H9 (cell line): ENCODE data around the gene MYLK4. TPM values are rescaled to one million over a fixed set of nuclear protein-coding genes. Genes with fewer than 3 reads are reported as not detected.

ENCODE experiments used
- DNase-seq: peaks from one replicate; pipeline ENCODE4 v3.0.0-alpha.2; 2017
- H2AFZ ChIP-seq: one replicate; pipeline ENCODE4 v1.6.1; 2013; ENCODE audit warnings: mild to moderate bottlenecking, low read length, control low read depth, moderate library complexity
- H2AK5ac ChIP-seq: 2 replicates; pipeline ENCODE4 v1.6.1; 2013; ENCODE audit warnings: low read length, control low read depth, mixed read lengths; ENCODE audit not compliant: insufficient read length
- H2BK120ac ChIP-seq: one replicate; pipeline ENCODE4 v1.6.1; 2013; ENCODE audit warnings: low read depth, mild to moderate bottlenecking, low read length, control low read depth, inconsistent platforms; ENCODE audit not compliant: poor library complexity, severe bottlenecking
- H2BK12ac ChIP-seq: 2 replicates; pipeline ENCODE4 v1.6.1; 2013; ENCODE audit warnings: low read length, control low read depth, mixed read lengths, low read depth; ENCODE audit not compliant: insufficient read length
- H2BK15ac ChIP-seq: 2 replicates; pipeline ENCODE4 v1.6.1; 2013; ENCODE audit warnings: low read depth, low read length, control low read depth
- H2BK20ac ChIP-seq: one replicate; pipeline ENCODE4 v1.6.1; 2013; ENCODE audit warnings: low read depth, mild to moderate bottlenecking, low read length, control low read depth, inconsistent platforms; ENCODE audit not compliant: poor library complexity, severe bottlenecking
- H2BK5ac ChIP-seq: 2 replicates; pipeline ENCODE4 v1.6.1; 2013; ENCODE audit warnings: low read length, control low read depth, mixed read lengths; ENCODE audit not compliant: insufficient read length
- H3K14ac ChIP-seq: 2 replicates; pipeline ENCODE4 v1.6.1; 2013; ENCODE audit warnings: low read length, control low read depth; ENCODE audit not compliant: insufficient read depth
- H3K18ac ChIP-seq: 2 replicates; pipeline ENCODE4 v1.6.1; 2013; ENCODE audit warnings: low read depth, mild to moderate bottlenecking, mixed read lengths, low read length, control low read depth; ENCODE audit not compliant: insufficient read length
- H3K23ac ChIP-seq: 2 replicates; pipeline ENCODE4 v1.6.1; 2013; ENCODE audit warnings: low read length, control low read depth, mixed read lengths, low read depth; ENCODE audit not compliant: insufficient read length
- H3K23me2 ChIP-seq: 2 replicates; pipeline ENCODE4 v1.6.1; 2013; ENCODE audit warnings: low read depth, mild to moderate bottlenecking, mixed read lengths, low read length, control low read depth; ENCODE audit not compliant: insufficient read length, poor library complexity, severe bottlenecking
- H3K27ac ChIP-seq: 2 replicates; pipeline ENCODE4 v1.5.1; 2013; ENCODE audit warnings: low read length, control low read depth, mixed read lengths, low read depth; ENCODE audit not compliant: insufficient read length
- H3K27me3 ChIP-seq: 2 replicates; pipeline ENCODE4 v1.6.1; 2013; ENCODE audit warnings: low read length, control low read depth, inconsistent platforms; ENCODE audit not compliant: insufficient read depth
- H3K4ac ChIP-seq: 2 replicates; pipeline ENCODE4 v1.6.1; 2013; ENCODE audit warnings: low read depth, mild to moderate bottlenecking, control low read depth, inconsistent platforms, low read length, moderate library complexity
- H3K4me1 ChIP-seq: 2 replicates; pipeline ENCODE4 v1.6.1; 2013; ENCODE audit warnings: low read length, control low read depth, inconsistent platforms; ENCODE audit not compliant: insufficient read depth
- H3K4me2 ChIP-seq: 2 replicates; pipeline ENCODE4 v1.6.1; 2013; ENCODE audit warnings: low read length, control low read depth, mixed read lengths; ENCODE audit not compliant: insufficient read length, insufficient read depth
- H3K56ac ChIP-seq: 2 replicates; pipeline ENCODE4 v1.6.1; 2013; ENCODE audit warnings: low read depth, mild to moderate bottlenecking, mixed read lengths, low read length, control low read depth; ENCODE audit not compliant: insufficient read length
- H3K79me1 ChIP-seq: 2 replicates; pipeline ENCODE4 v1.6.1; 2013; ENCODE audit warnings: low read depth, mild to moderate bottlenecking, moderate library complexity, low read length, control low read depth, inconsistent platforms; ENCODE audit not compliant: insufficient read depth, poor library complexity, severe bottlenecking
- H3K79me2 ChIP-seq: 2 replicates; pipeline ENCODE4 v1.6.1; 2013; ENCODE audit warnings: low read length, control low read depth, inconsistent platforms; ENCODE audit not compliant: insufficient read depth
- H3K9ac ChIP-seq: 2 replicates; pipeline ENCODE4 v1.6.1; 2013; ENCODE audit warnings: low read length, control low read depth, mixed read lengths; ENCODE audit not compliant: insufficient read length; ENCODE audit errors: extremely low read depth
- H3K9me3 ChIP-seq: one replicate; pipeline ENCODE4 v1.6.1; 2013; ENCODE audit warnings: low read depth, low read length, inconsistent platforms; ENCODE audit not compliant: control insufficient read depth
- H3T11ph ChIP-seq: one replicate; pipeline ENCODE4 v1.6.1; 2013; ENCODE audit warnings: mild to moderate bottlenecking, low read length, control low read depth, inconsistent platforms
- H4K20me1 ChIP-seq: one replicate; pipeline ENCODE4 v1.6.1; 2013; ENCODE audit not compliant: control insufficient read depth, insufficient read length, insufficient read depth
- H4K5ac ChIP-seq: 2 replicates; pipeline ENCODE4 v1.6.1; 2013; ENCODE audit warnings: low read depth, mild to moderate bottlenecking, mixed read lengths, low read length, control low read depth; ENCODE audit not compliant: insufficient read length
- H4K8ac ChIP-seq: replicated peaks from 2 replicates; pipeline ENCODE4 v1.6.1; 2013; ENCODE audit warnings: low read length, control low read depth, mixed read lengths, low read depth; ENCODE audit not compliant: insufficient read length
- H4K91ac ChIP-seq: 2 replicates; pipeline ENCODE4 v1.6.1; 2013; ENCODE audit warnings: low read depth, mild to moderate bottlenecking, moderate library complexity, mixed read lengths, low read length, control low read depth; ENCODE audit not compliant: insufficient read length
- H3K27ac Mint-ChIP-seq, 3 experiments: 2 replicates in 2 of 3; 3 replicates in 1 of 3; pipeline ENCODE4 v1.8.0; 2020 to 2021; ENCODE audit warnings: mixed read lengths in 3 of 3, mild to moderate bottlenecking in 1 of 3, moderate library complexity in 1 of 3
- H3K27me3 Mint-ChIP-seq: 2 replicates; pipeline ENCODE4 v1.8.0; 2021; ENCODE audit warnings: low read depth, mild to moderate bottlenecking, moderate library complexity, mixed read lengths
- H3K36me3 Mint-ChIP-seq, 3 experiments: 2 replicates in 2 of 3; 3 replicates in 1 of 3; pipeline ENCODE4 v1.8.0; 2020 to 2021; ENCODE audit warnings: low read depth in 3 of 3, mixed read lengths in 3 of 3; ENCODE audit not compliant: insufficient read depth in 1 of 3
- H3K4me1 Mint-ChIP-seq, 2 experiments: 2 replicates each; pipeline ENCODE4 v1.8.0; 2020; ENCODE audit warnings: mixed read lengths in 2 of 2
- H3K4me3 Mint-ChIP-seq, 2 experiments: 2 replicates in 1 of 2; 3 replicates in 1 of 2; pipeline ENCODE4 v1.8.0; 2020 to 2021; ENCODE audit warnings: mild to moderate bottlenecking in 2 of 2, mixed read lengths in 2 of 2, moderate library complexity in 1 of 2
- H3K9me3 Mint-ChIP-seq, 2 experiments: 2 replicates in 1 of 2; 3 replicates in 1 of 2; pipeline ENCODE4 v1.8.0; 2020; ENCODE audit warnings: mild to moderate bottlenecking in 2 of 2, mixed read lengths in 2 of 2, moderate library complexity in 1 of 2
- CTCF ChIP-seq: fragments of 200-600 bp; sonication (generic); conservative IDR thresholded peaks from 3 replicates; pipeline ENCODE4 v1.8.0; 2021; ENCODE audit warnings: antibody characterized with exemption, mild to moderate bottlenecking
- WGBS: extraction: QIAGEN DNeasy Blood & Tissue Kit; methylation state at CpG from one replicate; pipeline ENCODE4 v1.1.7; 2013; ENCODE audit warnings: missing lambda C conversion rate, low lambda C conversion rate, mixed read lengths; ENCODE audit not compliant: insufficient read length; ENCODE audit errors: extremely low coverage; 5-methylcytosine and 5-hydroxymethylcytosine counted together
- total RNA-seq: library from RNA; stranded (reverse); gene quantifications from 2 replicates; pipeline ENCODE4 v1.2.1, GENCODE V29; 2021

MYLK4 gene
- total RNA-seq, 1 experiment from 2014 or later = 0.28 TPM

- no peak overlapping the region for H4K91ac ChIP-seq
- peaks cover 3% of the 10 kb centered on the region for H3K27me3 Mint-ChIP-seq
- no CpG with 5 or more reads among the region's 3 CpGs for WGBS
Observed at GRCh38 chr6:2615251-2615650, 135.5 kb downstream of the MYLK4 start.

More at GRCh38 chr6:2615251-2615650, 135.5 kb downstream of the MYLK4 start:
- Histone ChIP-seq H3K4me1 (no peaks in the 10 kb centered on the region), H3K79me1 (no peaks in the 10 kb centered on the region), H3K18ac (no peak overlapping the region), H3K14ac (no peak overlapping the region), H3K4ac (no peak overlapping the region), H3K9ac (no peak overlapping the region), H3K9me3 (no peaks in the 10 kb centered on the region), H2AK5ac (no peak overlapping the region), H2BK15ac (no peak overlapping the region), H3K23ac (no peak overlapping the region), H2AFZ (no peak overlapping the region), H3T11ph (no peak overlapping the region), H2BK5ac (no peak overlapping the region), H3K4me2 (no peak overlapping the region), H3K79me2 (no peaks in the 10 kb centered on the region), H2BK20ac (no peak overlapping the region), H2BK12ac (no peak overlapping the region), H3K27me3 (no peaks in the 10 kb centered on the region), H4K8ac (no peak overlapping the region), H3K27ac (no peak overlapping the region), H4K5ac (no peak overlapping the region), H3K23me2 (no peaks in the 10 kb centered on the region), H2BK120ac (no peak overlapping the region), H4K20me1 (no peaks in the 10 kb centered on the region), H3K56ac (no peak overlapping the region)
- peaks cover 0 to 7% (median 0%) of the 10 kb centered on the region in 3 experiments; a peak in 1 of 7 replicates for H3K36me3 Mint-ChIP-seq
- no peak for TF ChIP-seq CTCF
- no peak overlapping the region for H3K27ac Mint-ChIP-seq
- H3K4me1 Mint-ChIP-seq = peaks cover 9 to 13% of the 10 kb centered on the region in 2 experiments
- H3K4me3 Mint-ChIP-seq = no peak overlapping the region
- no peak for DNase-seq
- H3K9me3 Mint-ChIP-seq = peaks cover 5 to 7% of the 10 kb centered on the region in 2 experiments; a peak in 4 of 5 replicates
